HG03442 (cell line): Measurements from ENCODE around the gene CYP4V2.

Source experiments
- ATAC-seq: cut with Tn5 transposase; IDR thresholded peaks from one replicate; pipeline ENCODE4 v1.9.1; 2021; ENCODE audit warnings: mild to moderate bottlenecking, moderate library complexity; ENCODE audit not compliant: unreplicated experiment

CYP4V2 gene

DNA sequence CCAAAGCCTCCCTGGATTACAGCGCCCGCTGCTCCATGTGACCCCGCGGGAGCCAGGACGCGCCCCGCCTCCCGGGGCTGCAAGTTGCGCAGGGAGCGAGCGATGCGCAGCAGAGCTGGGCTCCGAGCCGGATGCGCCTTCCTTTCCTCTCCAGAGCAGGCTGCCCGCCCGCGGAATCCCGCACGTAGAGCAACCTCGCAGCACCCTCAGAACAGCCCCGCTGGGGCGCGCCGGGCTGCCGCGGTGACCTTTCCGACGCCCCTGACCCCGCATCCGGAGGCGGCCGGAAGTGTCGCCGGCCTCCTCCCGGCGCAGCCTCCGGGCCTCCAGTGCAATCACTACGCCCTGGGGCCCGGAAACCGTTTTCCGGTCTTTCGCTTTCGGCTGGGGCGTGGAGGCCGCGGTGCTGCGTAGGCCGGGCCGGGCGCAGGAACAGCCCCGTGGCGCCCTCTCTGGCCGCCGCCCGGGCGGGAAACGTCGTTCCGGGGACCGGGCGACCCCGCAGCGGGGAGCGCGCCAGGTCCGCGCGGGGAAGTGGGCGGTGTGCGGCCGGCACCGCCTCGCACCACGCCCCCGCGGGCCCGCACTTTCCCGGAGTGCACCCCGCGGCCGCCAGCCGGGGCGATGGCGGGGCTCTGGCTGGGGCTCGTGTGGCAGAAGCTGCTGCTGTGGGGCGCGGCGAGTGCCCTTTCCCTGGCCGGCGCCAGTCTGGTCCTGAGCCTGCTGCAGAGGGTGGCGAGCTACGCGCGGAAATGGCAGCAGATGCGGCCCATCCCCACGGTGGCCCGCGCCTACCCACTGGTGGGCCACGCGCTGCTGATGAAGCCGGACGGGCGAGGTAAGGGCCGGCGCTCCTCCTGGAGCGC is at the start of gene CYP4V2:
Gene CYP4V2 (plus strand): TSS at position 368 of the 866 bp plus-strand sequence. CDS start 257 bp downstream, at position 625.
- peak; percentile 85 for ATAC-seq

DNA sequence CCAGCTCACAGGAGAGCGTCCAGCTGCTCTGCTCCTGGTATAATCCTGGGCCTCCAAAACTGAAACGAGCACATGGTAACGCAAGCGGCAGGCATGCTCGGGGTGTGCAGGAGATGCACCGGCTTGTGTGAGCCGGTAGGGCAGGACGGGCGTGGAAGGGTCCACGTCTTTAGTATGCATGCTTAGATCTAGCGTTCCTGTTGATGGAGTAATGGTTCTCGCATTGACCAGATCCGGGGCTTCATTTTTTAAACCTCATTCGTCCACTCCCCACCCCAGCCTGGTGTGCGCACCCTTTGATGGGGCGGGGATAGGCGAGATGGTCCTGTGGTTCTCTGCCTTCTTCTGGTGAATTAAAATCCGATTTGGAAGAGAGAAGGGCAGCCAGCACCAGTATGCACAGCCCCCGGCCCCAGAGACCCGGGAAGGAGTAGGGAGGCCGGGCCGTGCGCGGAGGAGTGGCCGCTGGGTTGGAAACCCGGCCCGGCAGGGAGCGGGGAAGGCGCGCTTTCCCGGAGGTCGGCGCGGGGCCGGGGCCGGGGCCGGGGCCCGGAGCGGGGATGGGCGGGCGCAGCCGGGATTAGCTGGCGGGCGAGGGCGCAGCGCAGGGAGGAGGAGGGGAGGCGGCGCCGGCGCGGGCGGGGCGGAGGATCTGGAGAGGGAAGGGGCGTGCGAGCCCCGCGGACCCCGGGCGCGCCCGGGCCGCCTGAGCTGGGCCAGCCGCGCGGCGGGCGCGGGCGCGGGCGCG is 47.0 kb upstream of the CYP4V2 start:
- ATAC-seq: no peak

DNA sequence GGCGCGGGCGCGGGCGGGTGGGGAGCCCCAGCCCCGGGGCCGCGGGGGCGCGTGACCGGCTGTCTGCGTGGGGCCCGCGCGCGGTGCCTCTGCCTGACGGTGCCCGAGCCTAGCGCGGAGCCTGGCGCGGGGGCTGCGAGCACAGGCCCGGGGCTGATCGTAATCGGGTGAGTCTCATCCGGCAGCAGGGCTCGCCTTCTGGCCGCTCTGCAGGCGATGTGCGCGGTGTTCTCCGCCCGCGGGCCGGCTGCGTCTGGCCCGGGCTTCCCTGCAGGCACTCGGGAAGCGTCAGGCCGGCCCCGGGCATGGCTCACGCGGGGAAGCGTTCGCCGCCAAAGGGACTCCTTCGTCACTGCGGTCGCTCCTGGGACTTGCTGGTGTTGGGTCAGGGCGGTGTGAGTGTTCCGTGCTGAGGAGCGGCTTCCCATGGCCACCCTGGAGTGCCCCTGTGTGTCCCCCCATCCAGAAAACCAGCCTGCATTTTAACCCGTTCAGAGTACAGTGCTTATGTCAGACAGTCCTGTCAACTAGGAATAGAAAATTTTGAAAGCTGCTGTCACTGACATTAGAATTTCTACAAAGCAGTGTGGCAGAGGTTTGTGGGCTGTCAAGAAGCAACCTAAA is 46.3 kb upstream of the CYP4V2 start:
- no peak for ATAC-seq

DNA sequence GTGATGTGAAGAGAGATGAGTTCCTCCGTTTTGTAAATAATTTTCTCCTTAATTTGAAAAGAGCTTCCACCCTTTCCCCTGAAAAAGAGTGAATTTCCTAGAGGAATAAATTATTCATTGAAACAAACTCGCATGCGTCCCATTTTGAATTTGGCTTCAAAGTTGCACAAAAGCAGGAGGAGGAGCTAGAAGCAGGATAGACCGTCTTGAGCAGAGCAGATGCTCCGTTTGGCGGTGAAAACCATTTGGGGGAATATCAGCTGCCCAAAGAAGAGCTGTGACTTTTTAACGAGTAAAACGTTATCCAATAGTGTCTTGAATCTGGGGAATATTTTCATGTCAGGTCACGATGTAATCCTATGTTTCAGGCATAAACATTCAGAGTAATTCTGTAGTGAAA is 44.9 kb upstream of the CYP4V2 start:
- no peak for ATAC-seq

DNA sequence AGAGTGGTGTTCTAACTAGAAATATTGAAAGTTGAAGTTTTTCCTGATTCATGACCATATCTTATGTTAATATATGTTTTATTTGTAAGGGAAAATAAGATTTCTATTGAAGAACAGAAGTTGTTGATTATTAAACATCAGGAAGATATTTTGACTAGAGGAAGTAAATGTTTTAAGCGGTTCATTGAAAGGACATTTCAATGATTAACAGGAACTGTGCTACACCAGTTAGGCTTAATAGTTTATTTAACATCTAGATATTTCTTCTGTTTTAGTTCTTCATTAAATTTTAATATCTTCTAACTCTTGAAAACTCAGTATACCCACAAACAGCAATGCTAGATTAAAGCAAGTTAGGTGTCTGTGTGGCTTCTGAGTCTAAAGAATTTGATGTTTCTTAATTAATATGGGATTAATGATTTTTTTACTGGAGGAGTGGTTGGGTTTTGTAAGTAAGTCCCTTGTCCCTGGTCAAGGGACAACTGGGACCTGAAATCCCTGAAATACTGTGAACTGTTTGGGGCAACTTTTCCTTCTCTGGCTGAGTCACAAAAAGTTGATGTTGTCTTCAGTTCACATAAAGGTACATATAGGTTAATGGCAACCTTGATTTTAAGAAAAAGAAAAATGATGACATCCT is 42.9 kb upstream of the CYP4V2 start:
- no peak for ATAC-seq

DNA sequence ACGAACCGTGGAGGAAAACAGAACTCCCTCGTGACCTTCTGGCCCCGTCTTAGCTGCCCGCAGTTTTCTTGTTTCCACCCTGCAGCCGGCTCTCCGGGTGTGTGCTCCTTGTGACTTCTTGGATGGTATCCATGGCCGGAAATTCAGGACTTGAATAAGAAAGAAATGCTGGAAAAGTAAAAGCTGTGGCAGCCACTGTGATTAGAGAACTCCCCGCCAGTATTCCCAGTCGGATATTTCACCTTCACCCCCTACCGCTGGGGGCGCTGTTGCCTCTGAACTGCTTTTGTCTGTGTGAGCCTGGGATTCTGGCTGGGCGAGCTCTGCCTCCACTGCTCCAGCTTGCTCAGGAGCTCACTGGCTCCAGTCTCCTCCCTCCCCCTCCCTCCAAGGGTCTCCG is 41.5 kb upstream of the CYP4V2 start:
- ATAC-seq: no peak

DNA sequence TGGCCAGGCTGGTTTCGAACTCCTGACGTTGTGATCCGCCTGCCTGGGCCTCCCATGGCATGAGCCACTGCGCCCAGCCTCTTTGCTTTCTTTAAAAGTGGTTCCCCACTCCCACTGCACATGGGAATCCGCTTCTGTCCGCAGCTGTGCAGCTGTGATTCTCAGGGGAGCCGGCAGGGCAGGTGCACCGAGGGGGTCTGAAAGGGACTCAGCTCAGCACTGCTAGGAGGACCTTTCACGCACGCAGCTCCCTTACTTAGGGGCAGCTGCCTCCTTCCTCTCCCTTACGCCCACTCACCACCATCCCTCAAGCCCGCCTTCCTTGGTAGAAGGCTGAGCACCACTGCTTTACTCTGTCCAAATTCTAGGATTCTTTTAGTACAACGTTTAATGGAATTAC is 40.4 kb upstream of the CYP4V2 start:
- no peak for ATAC-seq

DNA sequence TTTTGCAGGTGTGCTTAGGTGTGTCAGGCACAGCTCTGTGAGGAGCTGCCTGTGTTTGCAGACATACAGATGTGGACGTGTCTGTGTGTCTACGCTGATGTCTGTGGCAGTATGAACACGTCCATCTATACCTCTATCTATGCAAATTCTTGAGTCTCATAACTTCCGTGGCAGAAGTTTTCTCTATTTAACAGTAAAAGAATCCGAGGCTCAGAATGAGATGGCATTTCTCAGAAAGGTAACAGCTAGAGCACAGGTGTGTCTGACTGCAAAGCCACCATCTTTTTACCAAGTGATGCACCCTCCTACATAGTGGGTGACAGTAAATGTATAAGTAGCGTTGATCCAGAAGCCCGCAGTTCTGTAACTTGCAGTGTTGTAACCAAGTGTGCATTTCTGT is 39.9 kb upstream of the CYP4V2 start:
- no peak for ATAC-seq

DNA sequence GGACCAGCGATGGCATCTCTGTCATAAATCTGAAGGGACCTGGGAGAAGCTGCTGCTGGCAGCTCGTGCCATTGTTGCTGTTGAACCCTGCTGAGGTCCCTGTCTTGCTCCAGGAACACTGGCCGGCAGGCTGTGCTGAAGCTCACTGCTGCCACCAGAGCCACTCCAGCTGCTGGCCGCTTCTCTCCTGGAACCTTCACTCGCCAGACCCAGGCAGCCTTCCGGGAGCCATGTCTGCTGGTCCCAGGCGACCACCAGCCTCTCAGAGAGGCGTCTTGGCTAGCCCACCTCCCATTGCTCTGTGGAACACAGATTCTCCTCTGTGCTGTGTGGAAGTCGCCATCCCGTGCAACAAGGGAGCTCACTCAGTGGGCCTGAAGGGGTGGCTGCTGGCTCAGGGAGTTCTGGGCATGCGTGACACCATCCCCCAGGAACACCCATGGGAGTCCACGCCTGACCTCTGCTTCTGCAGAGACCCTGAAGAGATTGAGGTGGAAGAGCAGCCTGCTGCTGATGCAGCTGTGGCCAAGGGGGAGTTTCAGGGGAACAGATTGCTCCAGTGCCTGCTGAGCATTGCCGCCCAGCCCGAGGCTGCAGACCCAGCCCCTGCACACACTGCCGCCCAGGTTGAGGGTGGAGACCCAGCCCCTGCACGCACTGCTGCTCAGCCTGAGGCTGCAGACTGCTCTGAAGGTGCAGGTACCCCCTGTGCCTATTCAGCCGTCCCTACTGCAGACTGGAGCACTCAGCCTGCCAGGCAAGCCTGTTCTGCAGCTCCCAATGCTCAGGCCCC is 33.1 kb upstream of the CYP4V2 start:
- ATAC-seq: no peak

DNA sequence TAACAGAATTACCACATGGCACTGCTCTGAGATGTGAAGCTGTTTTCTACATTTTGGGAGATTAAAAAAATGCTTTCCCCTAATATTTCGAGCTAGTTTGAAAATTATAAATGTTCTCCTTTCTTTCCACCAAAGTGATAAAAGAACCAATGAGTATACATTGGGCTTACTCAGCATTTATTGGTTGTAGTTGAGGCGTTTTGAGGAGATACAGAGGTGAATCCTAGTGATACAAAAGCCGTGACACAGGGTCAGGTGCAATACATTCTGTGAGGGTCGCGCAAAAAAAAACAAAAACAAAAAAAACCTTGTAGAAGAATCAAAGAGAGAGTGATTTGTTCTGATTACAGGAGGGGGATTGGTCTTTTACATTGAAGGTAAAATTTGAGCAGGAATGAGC is 32.4 kb upstream of the CYP4V2 start:
- ATAC-seq: no peak

DNA sequence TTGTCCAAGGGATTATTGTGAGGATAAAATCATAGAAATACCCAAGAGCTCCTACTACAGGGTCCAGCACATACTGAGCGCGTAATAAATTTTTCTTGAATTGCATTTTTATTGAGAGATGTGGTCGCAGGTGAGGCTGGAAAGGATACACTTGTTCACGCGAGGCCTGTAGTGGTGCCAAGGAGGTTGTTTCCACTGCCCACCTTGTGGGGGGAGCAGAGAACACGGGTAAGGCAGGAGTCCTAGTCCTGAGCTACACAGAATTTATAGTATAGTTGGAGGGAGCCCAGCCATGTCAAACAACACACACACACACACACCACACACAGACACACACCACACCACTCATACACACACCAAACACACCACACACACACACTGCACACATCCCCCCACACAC is 31.8 kb upstream of the CYP4V2 start:
- no peak for ATAC-seq

DNA sequence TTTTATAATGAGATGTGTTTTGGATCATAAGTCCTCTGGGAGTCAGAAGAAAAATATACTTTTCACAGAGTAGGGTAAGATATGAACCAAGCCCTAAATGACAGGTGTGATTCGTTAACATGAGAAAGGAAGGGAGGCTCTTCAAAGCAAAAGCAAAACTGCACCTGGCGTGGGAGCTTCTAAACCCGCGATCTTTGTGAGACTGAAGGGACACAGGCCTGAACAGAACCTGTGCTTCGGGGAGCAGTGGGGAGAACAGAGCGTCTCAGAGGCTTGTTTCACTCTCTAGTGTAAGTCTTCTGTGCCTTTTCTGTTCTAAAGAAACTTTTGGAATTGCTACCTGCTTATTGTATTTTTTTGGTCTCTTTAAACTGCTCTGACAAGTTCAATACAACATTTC is 30.2 kb upstream of the CYP4V2 start:
- ATAC-seq: peak; percentile 99

DNA sequence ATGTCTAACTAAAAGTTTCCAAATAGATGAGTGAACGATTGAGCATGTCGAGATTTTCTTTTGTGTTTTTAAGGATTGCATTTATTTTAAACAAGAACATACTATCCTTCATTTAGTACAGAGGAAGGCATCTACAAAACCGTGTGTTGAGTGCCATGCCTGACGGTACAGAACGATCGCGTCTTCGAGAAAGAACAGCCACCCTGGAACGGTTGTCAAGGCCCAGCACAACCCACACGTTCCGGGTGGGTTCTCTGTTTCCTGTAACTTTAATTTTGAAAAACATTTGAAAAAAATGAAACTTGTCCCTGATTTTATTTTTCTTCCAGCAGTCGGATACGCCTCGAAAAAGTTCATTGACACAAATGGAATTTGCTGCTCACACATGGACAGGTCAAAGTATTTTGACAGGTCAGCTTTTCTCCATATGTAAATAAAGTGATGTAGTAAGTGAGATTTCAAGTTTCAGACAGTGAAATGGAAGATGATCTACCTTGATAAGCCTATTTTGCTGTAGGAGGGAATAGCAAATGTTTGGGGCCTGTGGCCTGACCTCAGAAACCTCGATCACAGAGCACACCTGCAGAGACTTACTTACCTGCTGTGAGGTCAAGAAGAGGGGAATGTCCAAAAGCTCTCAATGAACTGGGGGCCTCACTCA is 24.4 kb upstream of the CYP4V2 start:
- no peak for ATAC-seq

DNA sequence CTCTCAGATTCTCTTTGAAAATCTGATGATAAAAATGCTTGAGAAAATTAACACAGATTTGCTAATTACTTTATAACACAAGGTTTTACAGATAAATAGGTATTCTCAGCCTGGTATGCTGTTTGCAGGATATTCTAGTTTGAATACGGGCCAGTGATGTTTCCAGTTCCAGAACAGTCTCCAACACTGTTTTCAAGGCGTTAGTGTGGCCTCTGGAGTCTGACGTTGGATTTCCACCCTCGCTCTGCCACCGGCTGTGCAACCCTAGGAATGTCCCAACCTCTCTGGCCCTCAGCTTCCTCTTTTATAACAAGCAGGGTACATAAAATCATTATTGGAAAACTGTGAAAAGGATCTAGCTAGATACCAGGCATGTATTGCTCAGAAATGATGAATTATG is 23.8 kb upstream of the CYP4V2 start:
- no peak for ATAC-seq

DNA sequence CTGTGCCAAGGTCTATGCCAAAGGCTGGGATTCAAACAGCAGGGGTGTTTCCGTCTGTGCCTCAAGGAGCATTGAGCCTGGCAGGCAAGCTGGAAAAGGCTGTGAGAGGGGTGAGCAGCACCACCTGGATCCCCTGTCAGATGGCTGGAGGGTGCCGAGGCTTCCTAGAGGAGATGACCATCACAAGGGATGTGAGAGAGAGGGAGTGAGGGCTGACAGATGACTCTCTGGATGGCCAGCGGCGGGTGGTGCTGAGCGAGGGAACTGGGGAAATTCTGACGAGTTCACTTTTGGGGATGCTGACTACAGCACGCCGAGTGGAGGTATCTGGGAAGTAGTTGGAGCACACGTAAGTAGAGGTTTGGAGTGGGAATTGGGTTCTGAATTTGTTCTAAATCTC is 22.6 kb upstream of the CYP4V2 start:
- no peak for ATAC-seq

DNA sequence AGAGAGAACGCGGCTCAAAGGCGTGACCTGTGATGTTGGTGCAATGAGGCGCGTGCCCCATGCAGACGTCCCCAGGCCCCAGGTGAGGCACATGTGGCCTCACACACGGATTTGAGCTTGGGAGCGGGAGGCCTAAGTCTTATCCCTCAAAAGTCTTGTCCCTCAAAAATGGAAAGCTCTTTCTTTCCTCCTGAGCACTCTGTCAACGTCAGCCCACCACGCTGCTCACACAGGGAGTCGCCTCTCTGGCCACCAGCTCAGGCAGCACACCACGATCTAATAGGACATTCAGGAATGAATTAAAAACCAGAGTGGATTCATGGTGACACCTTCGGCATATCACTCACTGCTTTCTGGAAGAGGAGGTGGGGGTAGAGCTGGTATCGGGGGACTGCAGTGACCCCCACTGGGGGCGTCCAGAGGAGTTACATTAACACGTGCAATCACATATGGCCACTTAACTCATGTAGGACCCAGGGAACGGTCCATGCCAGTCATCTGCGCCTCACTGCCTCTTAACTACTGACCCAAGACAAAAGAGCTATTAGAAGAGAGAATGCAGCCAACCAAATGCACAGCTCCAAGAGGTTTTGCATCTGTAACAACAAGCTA is 21.9 kb upstream of the CYP4V2 start:
- ATAC-seq: no peak

DNA sequence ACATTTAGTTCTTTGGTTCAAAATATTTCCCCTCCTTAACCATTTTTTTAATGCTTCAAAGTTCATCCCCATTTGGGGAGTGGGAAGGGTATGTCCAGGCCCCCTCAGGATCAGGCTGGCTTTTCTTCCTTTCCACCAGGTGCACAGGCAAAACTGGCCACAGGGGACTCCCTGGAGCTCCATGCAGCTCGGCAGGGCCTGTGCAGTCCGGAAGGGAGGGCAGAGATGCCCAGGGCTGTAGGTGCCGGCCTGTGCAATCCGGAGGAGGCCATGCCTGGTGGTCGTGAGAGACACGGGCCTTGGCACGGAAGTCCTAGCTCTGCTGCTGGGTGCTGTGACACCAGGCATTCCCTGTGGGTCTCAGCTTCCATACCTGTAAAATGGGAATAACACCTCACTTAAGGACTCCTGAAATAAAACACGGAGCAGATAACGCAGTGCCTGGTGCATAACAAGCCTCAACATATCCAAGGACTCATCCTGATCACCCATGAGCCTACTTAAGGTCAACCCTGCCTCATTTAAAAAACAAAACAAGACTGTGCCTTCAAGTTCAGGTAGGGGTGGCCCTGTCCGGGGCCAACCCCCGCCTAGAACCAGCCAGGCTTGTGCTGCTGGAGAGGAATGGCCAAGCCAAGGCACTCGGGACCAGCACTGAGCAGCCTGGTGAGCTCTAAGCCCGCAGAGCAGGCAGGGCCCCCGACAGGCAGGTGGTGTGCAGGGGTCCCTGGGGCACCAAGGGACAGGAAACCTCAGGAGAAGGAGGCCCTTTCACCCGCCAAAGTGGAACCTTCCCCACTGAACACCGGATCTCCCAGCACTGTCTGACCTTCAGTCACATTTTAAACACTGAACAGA is 21.2 kb upstream of the CYP4V2 start:
- ATAC-seq: no peak

DNA sequence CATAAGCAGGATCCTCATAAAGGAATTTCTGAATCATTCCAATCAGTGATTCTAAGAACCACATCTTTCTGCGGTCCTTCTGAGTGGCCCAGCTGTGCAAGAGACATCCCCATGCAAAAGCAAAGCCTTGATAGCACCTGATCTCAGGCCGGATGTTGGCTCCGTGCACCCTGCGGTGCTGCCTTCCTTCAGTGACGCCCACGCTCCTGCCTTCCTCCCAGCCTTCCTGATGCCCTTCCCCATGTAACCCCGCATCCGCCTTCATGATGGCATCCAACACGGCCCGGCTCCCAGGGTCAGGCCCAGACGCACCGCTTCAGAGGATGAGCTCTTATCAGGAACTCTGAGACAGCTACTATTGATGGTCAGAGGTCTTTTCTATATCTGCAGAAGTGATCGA is 20.4 kb upstream of the CYP4V2 start:
- ATAC-seq: no peak

DNA sequence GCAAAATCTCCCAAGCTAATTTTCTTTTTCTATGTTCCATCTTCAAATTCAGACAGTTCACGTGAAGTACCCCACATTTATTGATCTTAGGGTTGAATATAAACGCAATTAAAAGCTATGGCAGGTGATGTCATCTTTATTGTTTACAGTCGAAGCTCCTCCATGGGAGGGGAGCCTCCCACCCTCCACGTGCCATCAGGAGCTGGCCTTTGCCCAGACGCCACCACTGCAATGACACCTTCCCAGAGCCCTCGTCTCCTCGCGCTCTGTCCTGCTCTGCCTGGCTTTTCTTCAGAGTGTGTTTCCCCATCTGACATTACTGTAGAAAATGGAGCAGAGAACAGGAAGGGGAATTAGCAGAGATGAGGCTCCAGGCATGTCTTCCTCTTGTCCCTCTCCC is 18.8 kb upstream of the CYP4V2 start:
- ATAC-seq: no peak
